Stimulated activated CD4-positive, alpha-beta T cell treated with anti-CD3 and anti-CD28 coated beads, TNF-alpha, amount 100 ng/mL, for 48 hours (primary cell): Measurements from ENCODE around the gene LRFN2.

ENCODE experiments used
- DNase-seq, 3 donors: peaks; one replicate each; pipeline ENCODE4 v3.0.0-alpha.2; 2020; ENCODE audit warnings: low read depth in 3 of 3

The LRFN2 gene

DNA sequence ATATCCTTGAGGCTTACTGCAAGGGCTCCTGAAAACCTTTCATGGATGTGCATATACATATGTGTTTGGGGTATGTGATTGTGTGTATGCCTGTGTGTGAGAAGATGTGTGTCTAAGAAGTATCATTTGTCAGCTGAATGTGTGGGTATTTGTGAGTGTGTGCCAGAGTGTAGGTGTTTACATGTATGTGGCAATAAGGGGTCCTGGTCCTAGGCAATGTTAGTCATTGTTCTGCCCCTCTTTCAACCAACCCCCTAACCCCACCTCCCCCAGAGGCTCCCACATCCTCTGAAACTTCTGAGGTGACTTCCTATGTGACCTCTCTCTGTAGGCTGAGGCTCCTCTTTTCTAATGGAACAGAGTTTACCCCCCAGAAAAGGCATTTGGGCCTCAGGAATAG lies 186.4 kb downstream of the LRFN2 start:
- DNase-seq = no peak

DNA sequence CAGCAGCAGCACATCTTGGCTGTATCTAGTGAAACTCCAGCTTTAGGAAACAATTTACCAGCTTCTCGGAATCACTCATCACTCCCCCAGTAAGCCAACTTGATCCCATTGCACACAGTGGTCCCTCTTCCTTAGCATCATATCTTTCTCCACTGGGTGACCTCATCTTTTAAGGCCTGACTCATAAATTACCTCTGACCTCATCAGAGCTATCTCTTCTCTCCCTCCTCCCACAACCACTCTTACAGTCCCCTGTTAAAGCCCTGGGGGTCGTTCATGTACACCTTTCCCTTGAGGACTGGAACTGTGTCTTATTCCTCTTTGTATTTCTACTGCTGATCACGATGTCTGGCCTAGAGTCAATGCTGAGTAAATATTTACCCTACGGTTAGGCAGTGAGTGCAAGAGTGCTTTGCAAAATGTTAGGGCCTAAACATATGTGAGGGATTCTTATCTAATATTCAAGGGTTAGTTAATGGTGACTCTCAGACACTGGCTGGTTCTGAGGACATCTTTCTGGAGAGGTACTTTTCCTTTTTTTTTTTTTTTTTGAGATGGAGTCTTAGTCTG lies 187.2 kb downstream of the LRFN2 start:
- DNase-seq = no peak

DNA sequence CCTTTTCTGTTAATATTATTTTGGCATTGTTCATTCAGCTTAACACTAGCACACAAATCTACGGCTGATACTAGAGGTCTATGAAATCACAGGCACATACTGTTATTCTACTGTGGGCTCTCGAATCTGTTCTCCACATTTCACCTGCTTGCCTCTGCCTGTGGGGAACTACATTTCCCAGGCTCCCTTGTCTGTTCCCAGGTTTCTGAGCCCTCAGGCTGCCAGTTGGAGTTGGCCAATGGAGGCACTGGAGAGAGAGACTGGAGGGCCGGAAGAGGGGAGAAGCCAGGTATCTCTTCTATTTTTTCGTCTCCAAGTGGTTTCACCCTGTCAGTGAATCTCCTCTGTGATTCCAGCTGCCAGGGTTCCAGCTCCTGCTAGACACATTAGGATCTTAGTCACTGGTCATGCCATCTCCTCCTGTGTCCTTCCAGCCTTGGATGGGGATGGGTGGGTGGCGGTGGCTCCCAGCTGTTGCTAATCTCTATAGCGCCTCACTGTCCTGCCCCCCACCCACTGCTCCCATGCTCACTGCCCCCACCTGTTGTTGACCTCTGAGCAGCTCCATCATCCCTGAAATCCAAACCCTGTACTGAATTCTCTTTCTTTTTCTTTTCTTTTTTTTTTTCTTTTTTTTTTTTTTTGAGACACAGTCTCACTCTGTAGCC lies 188.2 kb downstream of the LRFN2 start:
- no peak for DNase-seq

DNA sequence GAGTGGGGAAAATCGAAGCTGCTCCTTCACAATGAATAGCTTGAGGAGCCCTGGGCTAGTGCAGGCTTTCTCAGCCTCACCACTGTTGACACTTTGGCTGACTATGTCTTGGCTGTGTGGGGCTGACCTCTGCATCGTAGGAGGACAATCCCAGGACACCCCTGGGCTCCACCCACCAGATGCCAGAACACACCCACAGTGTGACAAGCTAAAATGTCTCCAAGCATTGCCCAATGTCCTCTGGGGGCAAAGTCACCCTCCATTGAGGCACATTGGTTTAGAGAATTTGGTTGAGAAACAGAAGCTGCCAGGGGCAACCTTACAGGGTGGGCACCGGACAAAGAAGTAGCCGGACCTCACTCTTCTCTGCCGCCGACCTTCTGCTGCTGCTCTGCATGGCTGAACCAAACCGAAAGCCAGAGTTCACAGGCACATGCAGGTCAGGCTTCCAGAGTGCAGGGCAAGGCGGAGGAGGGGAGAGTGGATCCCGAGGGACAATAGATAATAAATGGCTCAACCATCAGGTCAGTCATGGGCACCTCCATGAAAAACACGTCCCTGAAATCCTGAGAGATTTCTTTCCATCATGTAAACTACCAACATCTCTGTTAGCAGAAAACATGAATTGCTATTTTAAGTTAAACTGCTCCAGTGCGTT lies 189.0 kb downstream of the LRFN2 start:
- no peak for DNase-seq

DNA sequence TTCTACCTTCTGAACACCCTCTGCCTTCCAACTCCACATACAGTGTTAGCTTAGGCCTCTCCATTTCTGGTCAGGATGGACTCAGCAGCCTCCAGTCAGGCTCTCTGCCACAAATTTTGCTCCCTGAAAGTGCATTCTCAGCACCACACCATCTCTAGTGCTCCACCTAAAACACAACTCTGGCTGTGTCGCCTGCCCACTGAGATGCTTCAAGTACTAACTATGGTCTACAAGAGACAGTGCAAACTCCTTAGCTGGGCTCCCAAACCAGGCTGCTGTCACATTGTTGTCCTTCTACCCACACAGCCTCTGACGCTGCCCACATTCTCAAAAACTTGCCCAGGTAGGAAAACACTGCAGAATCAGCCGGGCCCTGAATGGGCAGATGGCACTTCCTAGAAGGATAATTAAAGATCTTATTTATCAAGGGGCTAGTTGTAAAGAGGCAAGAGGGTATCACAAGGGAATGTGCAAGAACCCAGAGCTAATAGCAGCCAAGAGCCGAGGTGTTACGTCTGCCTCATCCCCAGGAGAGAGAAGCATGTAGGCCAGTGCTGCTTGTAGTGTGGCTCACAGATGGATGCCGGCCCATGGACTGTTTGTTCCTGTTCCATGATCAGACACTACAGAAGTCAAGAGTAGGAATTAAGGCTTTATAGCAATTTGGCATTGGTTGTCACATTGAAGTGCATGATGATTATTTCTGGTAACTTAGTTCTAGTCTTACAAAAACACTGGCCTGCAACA lies 189.7 kb downstream of the LRFN2 start:
- DNase-seq = no peak

DNA sequence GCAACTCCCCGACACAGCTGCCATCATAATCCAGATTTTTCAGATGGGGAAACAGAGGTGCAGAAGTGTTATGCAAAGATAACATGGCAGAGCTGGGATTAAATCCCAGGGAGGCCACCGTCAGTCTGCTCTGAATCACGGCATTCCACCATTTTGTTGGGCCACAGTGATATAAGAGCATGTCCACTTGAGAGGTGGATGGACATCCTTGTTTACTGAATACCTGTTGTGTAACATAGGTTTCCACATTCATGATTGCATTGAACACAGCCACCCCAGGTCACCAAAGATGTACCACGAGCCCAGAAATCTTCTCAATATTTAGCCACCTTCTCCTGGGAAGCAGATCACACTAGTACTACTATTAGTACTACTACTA lies 191.5 kb downstream of the LRFN2 start:
- no peak for DNase-seq

DNA sequence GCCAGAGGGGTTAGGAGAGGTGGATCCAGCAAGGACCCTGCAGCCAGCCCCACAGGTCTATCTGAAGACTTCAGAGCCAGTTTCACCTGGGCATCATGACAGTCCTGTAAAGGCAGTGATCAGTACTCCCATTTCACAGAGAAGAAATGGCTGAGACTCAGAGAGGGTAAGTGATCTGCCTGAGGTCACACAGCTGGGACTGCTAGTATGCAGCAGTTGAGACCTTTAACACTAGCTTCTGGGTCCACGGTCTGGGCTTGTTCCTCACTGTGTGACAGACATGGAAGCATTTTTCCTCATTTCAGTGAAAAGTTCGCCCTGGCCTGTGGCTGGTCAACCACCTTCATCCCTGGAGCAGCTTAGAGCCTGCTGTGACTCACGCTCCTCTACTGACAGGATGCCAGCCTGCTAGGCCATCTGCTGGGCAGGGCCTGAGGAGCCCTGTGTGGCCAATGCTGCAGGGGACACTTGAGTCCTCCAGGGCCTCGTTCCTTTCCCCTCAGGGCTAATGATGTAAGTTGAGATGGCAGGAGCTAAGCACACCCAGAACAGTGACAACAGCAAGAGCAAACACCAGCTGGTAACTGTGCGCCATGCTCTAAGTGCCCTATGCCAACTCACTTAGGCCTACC lies 192.0 kb downstream of the LRFN2 start:
- DNase-seq = no peak

DNA sequence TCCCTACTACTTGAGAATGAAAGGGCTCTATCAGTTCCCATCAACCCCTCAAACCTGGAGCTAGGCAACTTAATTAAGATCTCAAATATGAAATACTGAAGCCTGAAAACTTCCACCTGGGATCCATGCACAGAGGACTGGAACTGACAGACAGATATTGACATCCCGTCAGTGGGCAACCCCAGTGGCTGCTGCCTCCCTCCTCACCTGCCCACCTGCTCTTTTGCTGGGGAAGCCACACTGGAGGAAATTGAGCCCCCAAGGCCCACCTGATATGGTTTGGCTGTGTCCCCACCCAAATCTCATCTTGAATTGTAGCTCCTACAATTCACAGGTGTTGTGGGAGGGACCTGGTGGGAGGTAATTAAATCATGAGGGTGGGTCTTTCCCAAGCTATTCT lies 192.8 kb downstream of the LRFN2 start:
- DNase-seq = no peak

DNA sequence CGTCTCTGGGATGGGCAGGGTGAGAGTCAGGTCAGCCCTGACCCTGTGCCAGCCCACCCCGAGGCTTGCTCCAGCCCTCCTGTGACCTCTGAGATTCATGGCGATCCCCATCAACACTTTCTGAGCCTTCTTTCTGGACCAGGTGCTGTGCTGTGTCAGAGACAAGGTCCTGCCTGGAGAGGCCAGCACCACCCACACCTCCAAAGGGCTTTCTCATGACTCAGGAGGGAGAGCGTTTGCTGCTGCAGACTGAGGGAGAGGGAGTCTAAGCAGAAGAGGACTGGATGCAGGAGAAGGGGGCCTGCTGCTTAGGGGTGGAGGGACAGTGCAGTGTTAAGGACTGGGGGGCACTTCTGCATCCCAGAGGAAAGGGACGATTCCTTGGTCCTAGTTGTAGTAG lies 193.5 kb downstream of the LRFN2 start:
- DNase-seq = no peak

DNA sequence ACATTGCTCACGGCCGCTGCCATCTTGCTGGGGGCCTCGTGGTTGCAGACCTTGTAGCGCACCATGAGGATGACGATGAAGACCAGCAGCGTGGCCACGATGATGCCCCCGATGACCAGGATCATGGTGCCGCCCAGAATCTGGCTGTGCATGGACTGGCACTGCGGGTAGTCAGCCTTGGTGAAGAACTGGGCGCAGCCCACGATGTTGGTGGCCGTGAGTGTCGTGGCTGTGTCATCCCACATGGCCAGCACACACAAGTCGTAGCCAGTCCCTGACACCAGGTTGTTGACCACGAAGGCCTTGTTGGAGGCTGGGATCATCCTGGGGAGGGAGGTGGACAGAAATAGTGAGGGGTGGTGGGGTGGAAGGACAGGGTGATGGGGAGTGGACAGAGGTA lies 194.6 kb downstream of the LRFN2 start:
- no peak for DNase-seq

DNA sequence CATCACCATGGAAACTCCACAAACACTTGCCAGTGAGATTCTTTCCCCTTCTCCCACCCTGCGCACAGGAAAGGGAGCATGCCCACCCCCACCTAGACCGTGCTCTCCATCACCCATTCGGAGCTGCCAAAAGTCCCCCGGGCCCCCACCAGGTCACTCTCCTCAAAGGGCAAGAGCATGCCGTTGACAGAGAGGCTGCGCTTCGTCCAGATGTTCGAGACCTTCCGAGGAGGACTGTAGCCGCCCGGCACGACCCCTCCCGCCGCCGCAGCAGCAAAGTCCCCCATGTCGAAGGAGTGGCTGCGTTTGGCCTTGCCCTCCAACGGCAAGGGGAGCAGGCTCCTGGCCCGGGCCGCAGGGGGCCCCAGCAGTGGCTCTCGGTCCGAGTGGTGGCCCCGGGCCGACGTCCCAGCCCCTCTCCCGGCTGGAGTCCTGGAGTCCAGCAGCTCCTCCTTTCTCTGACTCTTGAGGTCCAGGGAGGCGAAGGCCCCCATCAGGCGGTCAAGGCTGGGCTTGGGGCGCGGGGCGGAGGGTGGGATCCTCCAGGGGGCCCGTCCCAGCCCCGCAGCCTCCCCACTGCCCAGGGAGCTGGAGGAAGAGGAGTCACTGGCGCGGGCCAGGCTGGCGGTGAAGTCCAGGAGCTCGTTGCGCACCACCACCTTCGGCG lies 195.2 kb downstream of the LRFN2 start:
- DNase-seq = no peak

DNA sequence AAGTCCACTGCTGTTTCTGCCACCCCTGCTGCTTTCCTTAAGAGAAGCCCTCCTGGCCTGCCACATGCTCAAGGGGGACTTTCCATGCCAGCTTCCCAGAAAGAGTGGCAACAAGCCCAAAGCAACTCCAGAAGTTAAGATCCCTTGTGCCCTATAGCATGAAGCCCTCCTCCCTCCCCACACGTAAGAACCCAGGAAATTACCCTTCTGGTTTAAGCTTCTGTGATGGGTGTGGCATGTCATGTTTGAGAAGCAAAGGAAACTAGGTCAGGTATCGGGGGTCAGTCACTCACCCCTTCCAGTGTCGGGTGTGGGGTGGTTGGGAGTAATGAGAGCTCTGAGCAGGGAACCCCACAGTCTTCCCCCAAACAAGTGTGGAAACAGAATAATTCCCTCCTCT lies 196.1 kb downstream of the LRFN2 start:
- no peak for DNase-seq

DNA sequence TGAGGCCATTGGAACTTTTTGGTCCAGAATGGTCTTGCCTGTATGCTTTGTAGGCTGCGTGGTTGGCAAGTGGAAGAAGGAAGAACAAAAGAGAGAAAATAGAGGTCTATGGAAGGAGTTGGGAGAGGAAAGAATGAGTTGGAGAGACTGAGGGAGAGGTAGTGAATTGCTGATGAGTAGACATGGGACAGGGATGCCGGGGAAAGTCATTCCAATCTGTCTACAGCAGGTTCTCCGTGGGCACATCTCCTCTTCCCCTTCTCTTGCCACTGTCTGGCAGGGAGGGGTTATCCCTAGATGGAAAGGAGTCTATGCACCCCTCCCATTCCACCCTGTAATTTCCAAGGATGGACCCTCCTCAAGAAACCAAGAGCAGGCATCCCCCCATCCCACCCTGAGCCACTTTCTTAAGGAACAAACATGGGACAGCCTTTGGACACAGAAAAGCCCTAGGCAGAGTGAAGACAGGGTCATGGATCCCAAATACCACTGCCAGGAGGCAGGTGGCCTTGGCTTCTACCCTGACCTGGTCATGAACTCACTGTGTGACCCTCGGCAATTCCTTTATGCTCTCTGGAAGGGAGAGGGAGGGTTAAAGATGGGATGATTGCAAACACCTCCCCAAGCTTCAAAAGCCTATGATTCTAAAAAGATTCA lies 196.9 kb downstream of the LRFN2 start:
- no peak for DNase-seq

DNA sequence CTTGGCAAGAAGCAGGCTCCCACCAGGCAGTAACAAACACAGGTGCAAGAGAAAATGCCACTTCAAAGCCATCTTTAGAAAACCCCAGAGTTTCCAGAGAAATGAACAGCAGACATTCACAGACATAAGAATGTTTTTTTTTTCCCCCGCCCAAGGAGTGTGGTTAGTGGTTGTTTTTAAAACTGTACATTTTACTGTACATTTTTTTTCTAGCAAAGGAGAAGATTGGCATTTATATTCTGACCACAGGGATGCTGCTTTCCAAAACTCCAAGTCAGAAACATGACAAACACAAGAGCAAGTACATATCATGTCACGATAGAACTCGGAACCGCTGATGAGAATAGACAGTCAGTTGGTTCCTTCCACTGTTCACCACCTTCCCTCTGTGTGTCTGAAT lies 197.9 kb downstream of the LRFN2 start:
- no peak for DNase-seq

DNA sequence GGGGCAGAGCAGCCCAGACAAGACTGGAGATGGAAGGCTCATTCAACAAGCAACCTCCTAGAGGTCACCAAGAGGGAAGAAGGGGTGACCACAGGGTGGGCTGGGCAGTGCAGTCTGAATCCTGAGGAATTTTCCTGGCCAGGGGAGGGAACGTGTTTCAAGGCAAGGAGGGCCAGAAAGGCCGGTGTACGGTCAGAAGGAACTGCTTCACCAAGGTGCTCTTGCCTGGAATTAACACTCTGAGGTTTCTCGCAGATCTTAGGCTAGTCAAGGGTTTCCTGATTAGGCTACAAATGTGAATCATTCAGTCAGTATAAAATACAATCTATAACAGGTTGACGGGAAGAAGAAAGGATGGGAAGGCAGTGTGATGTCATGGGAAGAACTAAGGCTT lies 199.3 kb downstream of the LRFN2 start:
- DNase-seq = no peak

DNA sequence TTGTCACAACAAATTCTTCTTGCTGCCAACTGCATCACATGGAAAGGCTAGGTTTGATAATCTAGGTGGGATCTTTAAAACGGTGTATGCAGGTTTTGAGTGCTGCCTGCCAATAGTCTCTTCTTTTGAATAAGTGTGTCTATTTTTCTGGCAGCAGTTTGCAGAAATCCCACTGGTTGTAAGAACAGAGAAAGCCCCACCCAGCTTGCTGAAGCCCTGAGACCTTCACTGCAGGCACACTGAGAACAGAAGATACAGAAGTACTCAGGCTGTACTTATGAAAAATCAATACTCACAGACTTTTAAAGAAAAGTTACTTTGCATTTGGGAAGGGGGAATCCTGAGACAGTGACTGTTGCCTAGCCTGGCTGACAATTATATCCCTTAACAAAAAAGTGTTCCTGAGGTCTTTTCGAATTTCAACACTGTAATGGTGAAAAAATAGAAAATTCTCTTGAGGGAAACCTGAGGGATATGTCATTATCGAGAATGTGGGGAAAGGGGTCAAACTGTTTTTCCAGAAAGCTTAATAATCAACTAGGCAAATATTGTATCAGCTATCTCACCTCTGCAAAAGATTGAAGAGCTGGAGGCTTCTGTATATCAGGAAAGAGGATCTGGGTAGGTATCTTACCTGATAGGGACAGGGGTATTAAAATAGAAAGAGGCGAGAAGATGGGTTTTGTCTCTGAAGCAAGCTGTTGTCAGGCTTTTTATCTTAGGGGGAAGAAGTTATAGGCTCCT lies 199.9 kb downstream of the LRFN2 start:
- DNase-seq = no peak

DNA sequence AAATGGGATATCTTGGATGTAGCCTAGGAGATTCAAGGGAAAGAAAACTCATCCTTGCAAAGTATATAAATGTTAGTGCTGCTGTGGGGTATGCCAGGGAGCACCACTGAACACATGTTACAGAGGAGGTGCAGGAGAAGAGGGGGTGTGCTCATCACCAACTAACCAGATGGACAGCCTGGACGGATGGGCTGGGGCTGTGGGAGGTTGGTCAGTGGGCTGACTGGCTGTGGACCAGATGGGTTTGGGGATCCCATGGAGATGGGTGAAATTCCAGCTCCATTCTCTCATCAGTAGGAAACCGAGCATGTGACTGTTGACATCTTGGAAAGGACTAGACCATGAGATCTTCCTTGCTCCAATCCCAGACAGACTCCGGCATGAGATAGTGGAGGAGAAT lies 201.0 kb downstream of the LRFN2 start:
- DNase-seq = no peak

DNA sequence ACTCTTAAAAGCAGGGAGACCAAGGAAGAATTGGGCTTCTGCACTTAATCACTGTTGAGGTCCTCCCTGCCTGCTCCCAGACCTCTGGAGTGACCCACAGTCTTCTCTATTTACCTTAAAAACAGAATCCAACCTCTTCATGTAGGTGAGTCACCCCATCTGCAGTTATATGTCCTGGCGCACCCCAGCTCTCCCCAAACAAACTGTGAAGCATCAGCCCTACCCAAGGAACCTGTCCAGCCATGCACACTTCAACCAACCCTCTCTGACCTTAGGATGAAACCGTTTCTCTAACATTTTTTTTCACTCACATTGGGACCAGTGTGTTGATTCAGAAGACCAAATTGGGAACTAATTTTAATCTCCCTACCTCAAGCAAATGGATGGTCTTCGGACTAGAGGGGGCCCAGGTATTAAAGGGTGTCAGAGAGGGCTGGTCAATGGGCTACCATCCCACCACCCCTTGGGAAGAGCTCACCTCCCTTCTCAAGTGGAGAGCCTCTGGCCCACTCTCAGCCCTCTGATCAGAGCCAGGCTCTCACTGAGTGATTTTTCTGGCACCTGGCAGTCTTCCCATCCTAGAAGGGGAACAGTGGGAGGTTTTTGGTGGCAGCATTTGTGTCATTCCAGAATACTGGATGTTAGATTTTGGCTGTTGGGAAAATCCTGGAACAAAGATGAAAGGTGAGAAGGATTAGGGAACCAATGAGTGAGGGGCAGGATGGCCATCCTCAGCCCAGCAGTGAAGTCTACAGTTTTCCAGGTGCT lies 203.6 kb downstream of the LRFN2 start:
- no peak for DNase-seq

DNA sequence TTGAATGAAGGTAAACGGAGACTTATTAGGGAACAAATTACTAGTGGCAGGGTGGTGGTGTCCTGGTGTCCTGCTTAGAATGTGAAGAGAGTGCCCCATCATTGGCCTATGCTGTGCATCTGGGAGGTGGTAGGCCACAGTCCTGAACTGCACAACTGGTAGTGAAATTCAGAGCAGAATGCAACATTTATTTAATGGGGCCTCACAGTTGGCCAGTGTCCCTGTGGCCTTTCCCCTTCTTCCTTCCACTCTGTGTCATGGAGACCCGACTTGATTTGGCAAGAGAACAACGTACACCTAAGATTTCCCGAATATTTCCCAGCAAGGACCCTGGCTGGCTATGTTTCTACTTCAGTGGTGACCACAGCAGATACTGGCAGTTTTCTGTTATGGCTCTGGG lies 206.9 kb downstream of the LRFN2 start:
- DNase-seq = no peak

DNA sequence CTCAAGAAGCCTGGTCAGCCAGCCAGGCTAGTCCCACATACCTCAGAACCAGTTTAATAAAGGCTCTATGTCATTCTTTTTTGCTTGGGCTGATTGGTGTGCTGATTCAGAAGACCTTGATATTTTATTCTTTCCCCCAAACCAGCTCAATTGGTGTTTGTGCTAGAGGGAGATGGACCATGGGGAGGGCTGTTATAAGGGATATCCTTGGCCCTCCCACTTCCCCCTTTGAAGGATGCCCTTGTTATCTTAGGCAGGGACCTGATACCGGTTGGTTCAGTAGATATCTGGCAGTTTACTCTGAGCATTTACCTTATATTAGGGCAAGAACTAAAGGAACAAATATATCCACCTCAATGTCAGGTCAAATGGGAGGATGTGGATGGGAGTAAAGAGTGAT lies 207.4 kb downstream of the LRFN2 start:
- DNase-seq = no peak
